ENCODE results near the gene RFXANK. TPM values are rescaled to one million over a fixed set of nuclear protein-coding genes. Genes with fewer than 3 reads are reported as not detected.

RFXANK gene
- total RNA-seq, 2 donors from 2014 or later: 57.4 to 70.0 TPM

DNA sequence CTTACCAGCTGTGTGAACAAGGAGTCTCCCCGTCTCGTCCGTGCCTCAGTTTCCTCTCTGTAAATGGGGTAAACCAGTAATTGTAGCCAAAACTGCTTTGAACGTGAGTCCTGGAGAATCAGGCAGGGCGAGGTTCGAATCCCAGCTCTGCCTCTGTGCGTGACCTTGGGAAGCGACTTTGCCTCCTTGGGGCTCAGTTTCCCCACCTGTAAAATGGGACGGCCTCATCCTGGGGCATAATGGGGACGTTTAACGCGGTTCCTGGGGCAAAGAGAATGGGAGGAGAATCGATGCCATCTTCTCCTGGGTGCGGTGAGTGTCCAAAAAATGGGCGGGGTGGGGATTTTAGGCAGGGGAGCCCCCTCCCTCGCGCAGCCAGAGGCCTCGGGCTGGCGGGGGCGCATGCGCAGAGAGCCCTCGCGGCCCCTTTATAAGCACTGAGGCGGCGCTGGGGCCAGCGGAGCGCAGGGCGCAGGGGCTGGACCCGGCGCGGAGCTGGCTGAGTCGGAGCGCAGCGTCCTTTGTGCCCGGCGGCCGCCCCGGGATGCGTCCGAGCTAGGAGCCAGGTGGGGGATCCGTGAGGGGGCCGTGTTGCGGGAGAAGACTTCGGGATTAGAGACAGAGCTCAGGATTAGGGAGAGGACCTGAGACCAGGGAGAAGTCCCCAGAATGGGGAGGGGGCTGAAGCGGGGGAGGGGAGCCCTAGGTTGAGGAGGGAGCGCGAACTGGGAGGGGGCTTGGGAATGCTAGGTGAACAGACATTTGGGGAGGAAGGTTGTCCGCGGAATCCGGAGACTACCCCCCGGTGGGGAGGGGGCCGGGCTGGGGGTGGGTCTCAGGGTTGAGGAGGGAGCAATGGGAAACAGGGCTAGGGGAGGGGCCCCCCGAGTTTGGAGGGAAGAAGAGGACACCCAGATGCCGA lies 19.7 kb downstream of the RFXANK start, which contains the start of gene NCAN:
TSS of gene NCAN (plus strand) at position 460 of the 922 bp plus-strand sequence. CDS start 4,996 bp downstream, outside the sequence.
- no peak within 1 kb of the TSS for H3K9ac ChIP-seq (ENCODE audit: low read depth in 2 of 2, low read length in 2 of 2)
- no peaks in the 10 kb centered on the region for H3K9me3 ChIP-seq
- DNase-seq: no peak
- no peak within 1 kb of the TSS for H3K4me3 ChIP-seq
- no peaks in the 10 kb centered on the region for H3K36me3 ChIP-seq
- H3K4me1 ChIP-seq: no peaks in the 10 kb centered on the region
- intact Hi-C loops (cut with DNase I): no loop called here
- peaks cover 18% of the 10 kb centered on the region for H3K27me3 ChIP-seq
- TF ChIP-seq, protein P1, sequence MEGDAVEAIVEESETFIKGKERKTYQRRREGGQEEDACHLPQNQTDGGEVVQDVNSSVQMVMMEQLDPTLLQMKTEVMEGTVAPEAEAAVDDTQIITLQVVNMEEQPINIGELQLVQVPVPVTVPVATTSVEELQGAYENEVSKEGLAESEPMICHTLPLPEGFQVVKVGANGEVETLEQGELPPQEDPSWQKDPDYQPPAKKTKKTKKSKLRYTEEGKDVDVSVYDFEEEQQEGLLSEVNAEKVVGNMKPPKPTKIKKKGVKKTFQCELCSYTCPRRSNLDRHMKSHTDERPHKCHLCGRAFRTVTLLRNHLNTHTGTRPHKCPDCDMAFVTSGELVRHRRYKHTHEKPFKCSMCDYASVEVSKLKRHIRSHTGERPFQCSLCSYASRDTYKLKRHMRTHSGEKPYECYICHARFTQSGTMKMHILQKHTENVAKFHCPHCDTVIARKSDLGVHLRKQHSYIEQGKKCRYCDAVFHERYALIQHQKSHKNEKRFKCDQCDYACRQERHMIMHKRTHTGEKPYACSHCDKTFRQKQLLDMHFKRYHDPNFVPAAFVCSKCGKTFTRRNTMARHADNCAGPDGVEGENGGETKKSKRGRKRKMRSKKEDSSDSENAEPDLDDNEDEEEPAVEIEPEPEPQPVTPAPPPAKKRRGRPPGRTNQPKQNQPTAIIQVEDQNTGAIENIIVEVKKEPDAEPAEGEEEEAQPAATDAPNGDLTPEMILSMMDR (IDR thresholded peaks at IDR 0.05): no peak
- H3K27ac ChIP-seq: no peak within 1 kb of the TSS

DNA sequence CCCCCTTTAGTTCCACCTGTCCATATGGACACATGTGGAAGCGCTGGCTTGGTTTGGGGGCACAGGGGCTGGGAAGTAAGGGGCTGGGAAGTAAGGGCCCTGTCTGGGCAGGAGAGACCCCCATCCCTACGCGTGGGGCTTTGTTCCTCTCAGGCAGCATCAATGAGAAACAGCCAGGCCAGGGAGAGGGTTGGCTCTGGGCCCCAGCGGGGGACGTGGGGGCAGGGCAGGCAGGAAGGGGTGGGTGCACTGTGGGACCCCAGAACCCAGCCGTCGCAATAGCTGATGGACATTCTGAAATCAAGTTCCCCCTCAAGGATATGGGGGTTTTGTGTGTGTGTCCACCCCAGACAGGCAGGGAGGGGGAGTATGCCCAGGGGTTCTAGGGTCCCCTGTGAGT lies 20.9 kb downstream of the RFXANK start:
- no peak for DNase-seq
- H3K9me3 ChIP-seq: no peaks in the 10 kb centered on the region
- peaks cover 18% of the 10 kb centered on the region for H3K27me3 ChIP-seq
- no peaks in the 10 kb centered on the region for H3K36me3 ChIP-seq
- H3K4me1 ChIP-seq: no peaks in the 10 kb centered on the region
- TF ChIP-seq, protein P1 (IDR thresholded peaks at IDR 0.05): no peak
- no peak overlapping the region for H3K4me3 ChIP-seq
- H3K27ac ChIP-seq: no peak overlapping the region
- intact Hi-C loops (cut with DNase I): no loop called here
- no peak overlapping the region for H3K9ac ChIP-seq (ENCODE audit: low read depth in 2 of 2, low read length in 2 of 2)

DNA sequence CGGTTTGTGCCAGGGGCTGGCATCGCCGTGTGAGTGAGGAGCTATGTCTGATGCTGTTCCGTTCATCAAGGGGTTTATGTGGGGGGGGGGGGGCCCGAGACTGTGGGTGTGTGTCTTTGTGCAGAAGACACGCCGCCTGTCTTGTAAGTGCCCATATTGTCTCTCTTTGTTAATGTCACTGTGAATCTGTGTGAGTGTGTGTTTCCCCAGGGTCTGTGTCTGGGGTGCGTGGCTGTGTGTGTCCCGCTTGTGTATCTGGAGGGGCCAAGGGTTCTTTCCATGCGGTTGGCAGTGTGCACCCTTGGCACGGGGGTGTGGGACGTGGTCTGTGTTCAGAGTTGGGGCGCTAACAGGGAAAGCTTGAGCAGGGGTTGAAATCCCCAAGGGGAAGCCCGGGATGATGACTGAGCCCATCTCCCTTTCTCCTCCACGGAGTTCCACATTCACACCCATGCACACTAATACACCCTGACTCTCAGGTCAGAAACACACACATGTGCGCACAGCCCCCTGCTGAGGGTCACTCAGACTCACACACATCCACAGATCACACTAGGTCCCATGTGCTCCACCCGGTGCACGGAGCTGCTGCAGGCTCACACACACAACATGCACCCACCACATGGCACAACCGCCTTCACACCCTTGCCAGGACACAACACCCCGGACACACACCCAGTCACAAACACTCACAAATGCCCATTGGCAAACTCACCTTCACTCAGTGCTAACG lies 21.5 kb downstream of the RFXANK start:
- H3K4me3 ChIP-seq: no peak overlapping the region
- TF ChIP-seq, protein P1 (IDR thresholded peaks at IDR 0.05): no peak
- peaks cover 18% of the 10 kb centered on the region for H3K27me3 ChIP-seq
- H3K9me3 ChIP-seq: no peaks in the 10 kb centered on the region
- no peak overlapping the region for H3K27ac ChIP-seq
- H3K4me1 ChIP-seq: no peaks in the 10 kb centered on the region
- no peak for DNase-seq
- intact Hi-C loops (cut with DNase I): no loop called here
- no peaks in the 10 kb centered on the region for H3K36me3 ChIP-seq
- H3K9ac ChIP-seq (ENCODE audit: low read depth in 2 of 2, low read length in 2 of 2): no peak overlapping the region

DNA sequence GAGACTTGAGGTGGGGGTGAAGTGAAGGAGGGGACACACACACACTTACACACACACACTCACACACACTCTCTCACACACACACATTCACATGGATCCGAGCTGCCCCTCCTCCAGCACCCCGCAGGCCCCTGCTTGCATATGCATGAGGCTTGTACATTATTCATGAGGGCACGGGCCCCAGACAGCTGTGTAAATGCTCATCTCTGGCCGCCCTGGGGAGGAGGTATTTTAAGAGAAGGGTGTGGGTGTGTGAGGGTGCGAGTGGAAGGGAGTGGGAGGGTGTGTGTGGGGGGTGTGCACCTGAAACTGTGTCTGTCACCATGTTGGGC lies 22.1 kb downstream of the RFXANK start:
- no peaks in the 10 kb centered on the region for H3K36me3 ChIP-seq
- intact Hi-C loops (cut with DNase I): no loop called here
- no peaks in the 10 kb centered on the region for H3K4me1 ChIP-seq
- TF ChIP-seq, protein P1 (IDR thresholded peaks at IDR 0.05): no peak
- H3K27ac ChIP-seq: no peak overlapping the region
- no peak for DNase-seq
- no peak overlapping the region for H3K9ac ChIP-seq (ENCODE audit: low read depth in 2 of 2, low read length in 2 of 2)
- H3K9me3 ChIP-seq: no peaks in the 10 kb centered on the region
- peaks cover 18% of the 10 kb centered on the region for H3K27me3 ChIP-seq
- no peak overlapping the region for H3K4me3 ChIP-seq

DNA sequence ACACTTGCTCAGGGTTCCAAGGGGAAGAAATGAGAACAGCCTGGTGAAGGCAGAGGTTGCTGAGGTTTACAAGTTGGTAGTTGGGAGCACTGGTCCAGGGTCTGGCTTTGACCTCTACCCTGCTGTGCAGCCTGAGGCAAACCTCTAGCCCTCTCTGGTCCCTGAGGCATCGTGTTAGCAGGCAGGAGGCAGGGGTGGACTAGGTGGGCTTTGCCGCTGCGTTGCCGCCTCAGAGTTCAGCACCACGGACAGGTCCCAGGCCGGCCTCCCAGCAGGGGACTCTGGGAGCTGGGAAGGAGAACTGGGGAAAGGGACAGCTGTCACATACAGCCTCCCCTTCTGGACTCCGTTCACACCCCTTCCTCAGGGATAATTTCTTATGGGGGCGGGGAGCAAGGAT lies 22.8 kb downstream of the RFXANK start:
- Histone ChIP-seq H3K9ac (ENCODE audit: low read depth in 2 of 2, low read length in 2 of 2) (no peak overlapping the region), H3K9me3 (no peaks in the 10 kb centered on the region), H3K27ac (no peak overlapping the region), H3K36me3 (no peaks in the 10 kb centered on the region), H3K4me3 (no peak overlapping the region), H3K4me1 (no peaks in the 10 kb centered on the region), H3K27me3 (peaks cover 18% of the 10 kb centered on the region)
- intact Hi-C loops (cut with DNase I): no loop called here
- DNase-seq: no peak
- TF ChIP-seq, protein P1 (IDR thresholded peaks at IDR 0.05): no peak

All from colonic mucosa (tissue), 4 donors.